Lower leg skin (tissue), 4 donors: Measurements from ENCODE around the gene SNX9. TPM values are rescaled to one million over a fixed set of nuclear protein-coding genes. Genes with fewer than 3 reads are reported as not detected.

Experiments
- DNase-seq, 2 donors: peaks; one replicate each; pipeline ENCODE4 v3.0.0-alpha.2; 2019; ENCODE audit warnings: low spot score in 2 of 2
- H3K4me3 ChIP-seq: fragments of 200-600 bp; sonication (generic); 2 replicates; pipeline ENCODE4 v1.5.1; 2017; ENCODE audit warnings: mild to moderate bottlenecking, low read depth; ENCODE audit not compliant: poor library complexity, severe bottlenecking
- CTCF ChIP-seq, 3 donors: fragments of 450-650 bp; IDR thresholded peaks; one replicate each; pipeline ENCODE4 v1.5.1; 2016; ENCODE audit warnings: antibody characterized with exemption in 3 of 3, mild to moderate bottlenecking in 3 of 3, moderate library complexity in 2 of 3
- POLR2A ChIP-seq, 2 donors: fragments of 450-650 bp; IDR thresholded peaks; one replicate each; pipeline ENCODE4 v1.6.1; 2016 to 2017; ENCODE audit warnings: antibody characterized with exemption in 2 of 2, mild to moderate bottlenecking in 1 of 2, moderate library complexity in 1 of 2
- WGBS, 2 donors: methylation state at CpG; one replicate each; pipeline ENCODE4 v1.1.5; 2018; 5-methylcytosine and 5-hydroxymethylcytosine counted together
- intact Hi-C: fragments of 100-400 bp; cut with DNase I; formaldehyde crosslinking; loops from one replicate; pipeline ENCODE4 v1.15.0; 2023; ENCODE audit warnings: low total_unique reads
- total RNA-seq, 4 donors: library from RNA; depleted of rRNA; stranded (reverse); fragments of >200 nt; gene quantifications; one replicate each; pipeline ENCODE4 v1.1.0, GENCODE V29; 2016

SNX9 gene
- total RNA-seq, 4 donors from 2014 or later: 37.4 to 59.5 (median 46.7) TPM

GRCh38 chr6:157976345-157977175, 153.5 kb downstream of the SNX9 start:
- 91 to 93% methylated on average over 21 of the region's 21 CpGs for WGBS, 2 donors
- DNase-seq: peak in 1 of 2 donors; percentile 82
- TF ChIP-seq POLR2A (IDR thresholded peaks at IDR 0.05) (no peak), CTCF (IDR thresholded peaks at IDR 0.05) (no peak)
- H3K4me3 ChIP-seq: no peak overlapping the region
- intact Hi-C loops: no loop called here

DNA sequence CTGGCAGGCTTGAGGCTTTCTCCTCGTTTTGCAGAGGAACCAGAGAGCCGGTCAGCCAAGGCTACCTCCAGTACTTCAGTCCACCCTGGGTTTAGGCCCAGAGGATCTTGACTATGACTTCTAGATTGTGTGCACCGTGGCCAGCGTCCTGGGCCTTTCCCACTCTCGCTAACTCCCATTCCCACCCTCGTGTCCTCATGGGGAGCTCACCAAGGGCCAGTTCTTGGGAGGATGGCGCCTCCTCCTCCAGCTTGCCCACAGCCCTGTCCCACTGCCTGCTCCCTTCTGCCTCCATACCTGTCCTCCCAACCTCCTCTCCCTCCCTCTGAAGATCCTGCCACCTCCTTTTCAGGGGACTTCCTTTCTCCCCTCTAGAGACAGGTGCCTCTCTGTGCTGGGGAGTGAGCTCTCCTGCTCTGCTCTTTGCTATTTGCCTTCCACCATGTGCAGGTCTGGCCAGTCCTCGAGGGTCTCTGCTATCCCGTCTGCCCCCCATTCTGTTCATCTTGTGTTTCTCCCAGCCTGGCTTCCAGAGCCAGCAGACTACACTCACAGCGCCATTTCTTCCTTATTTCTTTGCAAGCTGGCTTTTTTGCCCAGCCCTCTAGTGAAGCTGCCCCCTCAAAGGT, 154.2 kb downstream of the SNX9 start:
- peak in 1 of 2 donors; percentile 80 for DNase-seq
- no peak overlapping the region for H3K4me3 ChIP-seq
- intact Hi-C loops: no loop called here
- no peak for TF ChIP-seq CTCF (IDR thresholded peaks at IDR 0.05)
- no peak for TF ChIP-seq POLR2A (IDR thresholded peaks at IDR 0.05)
- WGBS, 2 donors: 89 to 90% methylated on average over 10 of the region's 10 CpGs

DNA sequence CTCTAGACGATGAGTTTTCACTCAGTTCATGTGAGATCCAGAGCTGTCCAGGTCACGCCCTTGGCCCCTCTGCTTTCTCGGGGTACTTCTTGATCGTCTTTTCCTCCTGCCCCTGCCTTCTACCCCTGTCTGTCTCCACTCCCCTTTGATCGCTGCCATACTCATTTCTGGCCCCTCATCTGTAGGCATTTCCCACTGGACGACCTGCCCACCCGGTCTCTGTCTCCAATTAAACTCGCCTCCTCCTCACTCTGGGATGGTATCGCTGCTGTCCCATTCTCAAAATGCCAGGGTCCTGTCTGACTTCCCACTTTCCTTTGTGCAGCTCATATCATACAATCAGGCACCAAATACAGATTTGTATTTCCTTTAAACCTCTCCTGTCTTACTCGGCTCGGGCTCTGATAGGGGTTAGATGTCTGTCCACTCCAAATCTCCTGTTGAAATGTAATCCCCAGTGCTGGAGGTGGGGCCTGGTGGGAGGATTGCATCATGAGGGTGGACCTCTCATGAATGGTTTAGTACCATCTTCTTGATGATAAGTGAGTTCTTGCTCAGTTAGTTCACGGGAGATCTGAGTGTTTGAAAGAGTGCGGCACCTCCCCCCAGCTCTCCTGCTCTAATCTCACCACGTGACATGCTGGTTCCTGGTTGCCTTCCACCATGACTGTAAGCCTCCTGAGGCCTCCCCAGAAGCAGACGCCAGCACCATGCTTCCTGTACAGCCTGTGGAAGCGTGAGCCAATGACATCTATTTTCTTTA, 155.2 kb downstream of the SNX9 start:
- intact Hi-C loops: no loop called here
- peak in 1 of 2 donors; percentile 83 for DNase-seq
- TF ChIP-seq POLR2A (IDR thresholded peaks at IDR 0.05) (no peak), CTCF (IDR thresholded peaks at IDR 0.05) (no peak)
- no peak overlapping the region for H3K4me3 ChIP-seq
- 80 to 88% methylated on average over 16 of the region's 16 CpGs for WGBS, 2 donors

GRCh38 chr6:157980288-157981131, 157.5 kb downstream of the SNX9 start:
- intact Hi-C loops: loop anchor here (5.0 kb wide), 1 partner anchor 82 kb away; no protein-coding TSS in a partner anchor
- no peak for TF ChIP-seq POLR2A (IDR thresholded peaks at IDR 0.05)
- TF ChIP-seq CTCF (IDR thresholded peaks at IDR 0.05): no peak
- DNase-seq: peak in 1 of 2 donors; percentile 84
- H3K4me3 ChIP-seq: no peak overlapping the region
- 75 to 83% methylated on average over 16 to 19 of the region's 19 CpGs for WGBS, 2 donors

DNA sequence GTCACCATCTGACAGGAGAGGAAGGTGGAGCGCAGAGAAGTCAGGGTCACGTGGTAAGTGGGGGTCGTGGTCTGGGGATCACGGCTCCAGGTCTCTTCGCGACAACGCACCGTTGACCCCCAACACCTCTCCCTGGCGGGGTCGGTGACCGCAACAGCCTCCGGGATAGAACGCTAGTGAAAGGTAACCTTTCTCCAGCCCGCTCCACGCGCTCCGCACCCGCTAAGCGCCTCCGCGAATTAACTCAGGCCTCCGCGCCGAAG, 158.0 kb downstream of the SNX9 start:
- WGBS, 2 donors: 54 to 55% methylated on average over 8 to 23 of the region's 24 CpGs
- peak overlapping the region; percentile 69 for H3K4me3 ChIP-seq
- no peak for DNase-seq
- no peak for TF ChIP-seq CTCF (IDR thresholded peaks at IDR 0.05)
- no peak for TF ChIP-seq POLR2A (IDR thresholded peaks at IDR 0.05)
- intact Hi-C loops: loop anchor here (5.0 kb wide), 1 partner anchor 81 kb away; no protein-coding TSS in a partner anchor
